Subcutaneous adipose tissue (tissue), 4 donors: Measurements from ENCODE around the gene LRMDA. TPM values are rescaled to one million over a fixed set of nuclear protein-coding genes. Genes with fewer than 3 reads are reported as not detected.

Source experiments
- CTCF ChIP-seq: fragments of 450-650 bp; IDR thresholded peaks from one replicate; pipeline ENCODE4 v1.5.1; 2016; ENCODE audit warnings: low read depth, mild to moderate bottlenecking, control low read depth, antibody characterized with exemption, moderate library complexity
- total RNA-seq, 4 donors: library from RNA; depleted of rRNA; stranded (reverse); fragments of >200 nt; gene quantifications; one replicate each; pipeline ENCODE4 v1.1.0, GENCODE V29; 2016

LRMDA gene
- total RNA-seq, 4 donors from 2014 or later = 17.4 to 92.1 (median 22.8) TPM

GRCh38 chr10:75422913-75423312, 8.5 kb upstream of the LRMDA start:
- no peak for TF ChIP-seq CTCF

- TF ChIP-seq CTCF = no peak
Measured at GRCh38 chr10:75424571-75424970, 6.9 kb upstream of the LRMDA start.

- TF ChIP-seq CTCF = no peak
Measured at GRCh38 chr10:75425291-75426079, 5.9 kb upstream of the LRMDA start.

- no peak for TF ChIP-seq CTCF
Measured at GRCh38 chr10:75426880-75427279, 4.5 kb upstream of the LRMDA start.

GRCh38 chr10:75427951-75428350, 3.5 kb upstream of the LRMDA start:
- no peak for TF ChIP-seq CTCF

GRCh38 chr10:75428434-75429158, 2.8 kb upstream of the LRMDA start:
- TF ChIP-seq CTCF = no peak

- no peak for TF ChIP-seq CTCF
Measured at GRCh38 chr10:75429159-75429827, 2.1 kb upstream of the LRMDA start.
